Measurements from ENCODE around the gene CCDC60. TPM values are rescaled to one million over a fixed set of nuclear protein-coding genes. Genes with fewer than 3 reads are reported as not detected.

Gene CCDC60
- total RNA-seq, 1 donor from 2014 or later, result not detected

DNA sequence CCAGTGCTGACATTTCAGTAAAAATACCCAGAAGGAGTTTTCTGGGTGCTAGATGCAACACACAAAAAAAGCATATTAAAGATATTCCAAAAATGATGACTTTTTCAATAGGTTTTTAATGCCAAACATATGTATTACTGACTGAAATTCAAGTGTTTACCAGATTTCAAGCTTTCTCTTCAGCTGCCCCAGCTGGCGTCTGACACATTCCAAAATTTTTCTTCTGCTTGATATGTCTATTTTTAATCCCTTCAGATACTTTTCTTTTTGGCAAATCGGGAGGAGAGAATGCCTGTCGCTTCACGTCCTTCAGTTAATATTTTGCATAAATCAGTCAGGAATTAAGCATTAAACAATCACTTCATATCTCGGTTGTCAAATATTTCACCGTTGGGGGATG lies 7.1 kb upstream of the CCDC60 start:
- TF ChIP-seq CTCF (IDR thresholded peaks at IDR 0.05), result no peak
- peaks cover 5% of the 10 kb centered on the region for H3K27me3 Mint-ChIP-seq
- ChIA-PET CTCF (no interaction called here), POLR2A (no interaction called here)
- no peaks in the 10 kb centered on the region for H3K9me3 Mint-ChIP-seq
- H3K36me3 Mint-ChIP-seq (ENCODE audit: low read depth), result no peaks in the 10 kb centered on the region
- ATAC-seq (ENCODE audit: low read depth) (no peak), DNase-seq (no peak)
- intact Hi-C loops (cut with micrococcal nuclease), result no loop called here
- H3K4me1 Mint-ChIP-seq, result no peaks in the 10 kb centered on the region
- H3K4me3 Mint-ChIP-seq, result no peak overlapping the region
- H3K27ac Mint-ChIP-seq, result no peak overlapping the region

GRCh38 chr12:119328111-119328510 lies 6.4 kb upstream of the CCDC60 start:
- TF ChIP-seq CTCF (IDR thresholded peaks at IDR 0.05), result no peak
- Mint-ChIP-seq H3K9me3 (no peaks in the 10 kb centered on the region), H3K27ac (no peak overlapping the region), H3K36me3 (ENCODE audit: low read depth) (no peaks in the 10 kb centered on the region), H3K27me3 (peaks cover 5% of the 10 kb centered on the region), H3K4me1 (no peaks in the 10 kb centered on the region), H3K4me3 (no peak overlapping the region)
- ChIA-PET CTCF (no interaction called here), POLR2A (interaction anchor here (0.6 kb wide), 1 partner anchor 31 kb away, joined by 3 read pairs; no protein-coding TSS in a partner anchor)
- intact Hi-C loops (cut with micrococcal nuclease), result no loop called here
- DNase-seq (no peak), ATAC-seq (ENCODE audit: low read depth) (no peak)

DNA sequence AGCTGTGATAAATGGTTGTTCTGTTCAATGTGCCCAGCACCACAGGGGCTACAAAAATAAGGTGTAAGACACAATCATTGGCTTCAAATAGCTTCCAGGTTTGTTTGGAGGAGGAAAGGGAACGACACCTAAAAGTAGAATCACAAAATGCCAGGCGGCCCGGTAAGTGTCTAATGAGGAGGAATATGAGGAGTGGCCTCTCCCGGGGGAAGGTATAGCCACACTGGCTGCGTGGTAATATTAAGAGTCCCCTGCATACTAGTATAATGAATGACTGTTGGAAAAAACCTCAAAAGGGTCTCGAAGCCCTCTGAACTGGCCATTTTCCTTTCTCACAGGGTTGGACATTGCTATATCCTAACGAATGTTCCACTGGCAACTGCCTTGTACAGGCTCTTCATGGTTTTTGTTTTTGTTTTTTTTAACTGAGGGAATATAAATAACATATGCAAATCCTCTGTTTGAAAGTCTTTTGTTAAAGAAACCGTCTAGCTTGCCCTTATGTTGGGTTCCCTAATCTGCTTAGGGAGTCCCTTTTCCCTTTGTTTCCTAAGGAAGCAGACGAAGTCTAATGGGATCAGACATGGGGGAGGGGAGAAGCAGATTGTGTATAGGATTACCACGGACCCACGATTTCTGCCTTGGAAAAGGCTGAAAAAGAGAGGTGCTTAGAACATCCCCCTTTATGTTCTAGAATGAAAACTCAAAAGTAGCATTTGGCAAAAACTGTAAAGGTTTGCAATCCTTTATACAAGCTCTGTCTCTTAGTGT lies 4.2 kb downstream of the CCDC60 start:
- H3K27me3 Mint-ChIP-seq, result peaks cover 1% of the 10 kb centered on the region
- H3K9me3 Mint-ChIP-seq, result no peaks in the 10 kb centered on the region
- ATAC-seq (ENCODE audit: low read depth), result no peak
- intact Hi-C loops (cut with micrococcal nuclease), result no loop called here
- no peak for TF ChIP-seq CTCF (IDR thresholded peaks at IDR 0.05)
- no peaks in the 10 kb centered on the region for H3K36me3 Mint-ChIP-seq (ENCODE audit: low read depth)
- no peak for DNase-seq
- H3K27ac Mint-ChIP-seq, result no peak overlapping the region
- ChIA-PET POLR2A (no interaction called here), CTCF (no interaction called here)
- no peaks in the 10 kb centered on the region for H3K4me1 Mint-ChIP-seq
- no peak overlapping the region for H3K4me3 Mint-ChIP-seq

GRCh38 chr12:119340578-119340977 lies 6.0 kb downstream of the CCDC60 start:
- no peaks in the 10 kb centered on the region for H3K9me3 Mint-ChIP-seq

GRCh38 chr12:119341020-119341419 lies 6.5 kb downstream of the CCDC60 start:
- Mint-ChIP-seq H3K4me3 (no peak overlapping the region), H3K9me3 (no peaks in the 10 kb centered on the region), H3K4me1 (no peaks in the 10 kb centered on the region), H3K36me3 (ENCODE audit: low read depth) (no peaks in the 10 kb centered on the region), H3K27ac (no peak overlapping the region), H3K27me3 (peaks cover 1% of the 10 kb centered on the region)
- ChIA-PET CTCF (no interaction called here), POLR2A (no interaction called here)
- ATAC-seq (ENCODE audit: low read depth), result no peak
- DNase-seq, result no peak
- intact Hi-C loops (cut with micrococcal nuclease), result no loop called here
- TF ChIP-seq CTCF (IDR thresholded peaks at IDR 0.05), result no peak

More at GRCh38 chr12:119340578-119340977, 6.0 kb downstream of the CCDC60 start:
- intact Hi-C loops (cut with micrococcal nuclease), result no loop called here
- DNase-seq (no peak), ATAC-seq (ENCODE audit: low read depth) (no peak)
- CTCF ChIA-PET, result no interaction called here
- Mint-ChIP-seq H3K27me3 (peaks cover 1% of the 10 kb centered on the region), H3K36me3 (ENCODE audit: low read depth) (no peaks in the 10 kb centered on the region), H3K4me1 (no peaks in the 10 kb centered on the region), H3K27ac (no peak overlapping the region), H3K4me3 (no peak overlapping the region)
- POLR2A ChIA-PET, result no interaction called here
- no peak for TF ChIP-seq CTCF (IDR thresholded peaks at IDR 0.05)

All from activated B cell treated with CpG ODN at 0.5 μM for 24 hours (primary cell).